GM12878 (cell line): ENCODE measurements around the gene TBCCD1. TPM values are rescaled to one million over a fixed set of nuclear protein-coding genes. Genes with fewer than 3 reads are reported as not detected.

ENCODE experiments used
- ATF3 ChIP-seq: IDR thresholded peaks from 2 replicates; pipeline ENCODE4 v1.6.1; 2011; ENCODE audit warnings: low read depth, mild to moderate bottlenecking, low read length, moderate library complexity, borderline replicate concordance; ENCODE audit errors: extremely low read depth
- BCL11A ChIP-seq: IDR thresholded peaks from 2 replicates; pipeline ENCODE4 v1.6.1; 2011; ENCODE audit warnings: low read depth, low read length
- BCLAF1 ChIP-seq: fragments of 450-650 bp; IDR thresholded peaks from 2 replicates; pipeline ENCODE4 v1.6.1; 2017; ENCODE audit warnings: antibody characterized with exemption, mild to moderate bottlenecking, moderate library complexity
- CREM ChIP-seq: IDR thresholded peaks from 2 replicates; pipeline ENCODE4 v1.6.1; 2014; ENCODE audit warnings: antibody characterized with exemption, low read depth
- CTCF ChIP-seq, 3 experiments: IDR thresholded peaks in 2 of 3; conservative IDR thresholded peaks in 1 of 3; 2 replicates each; pipeline ENCODE4 v1.5.1; 2011; ENCODE audit warnings: low read depth in 3 of 3, low read length in 3 of 3, mild to moderate bottlenecking in 3 of 3, control low read depth in 2 of 3, moderate library complexity in 2 of 3, inconsistent platforms in 1 of 3, mixed read lengths in 1 of 3; ENCODE audit not compliant: control insufficient read depth in 2 of 3, insufficient read depth in 1 of 3; ENCODE audit errors: extremely low read depth in 1 of 3
- DPF2 ChIP-seq: fragments of 450-650 bp; IDR thresholded peaks from 2 replicates; pipeline ENCODE4 v1.6.1; 2017; ENCODE audit warnings: mild to moderate bottlenecking
- ESRRA ChIP-seq: IDR thresholded peaks from 2 replicates; pipeline ENCODE4 v1.6.1; 2012; ENCODE audit warnings: mild to moderate bottlenecking, low read length, improper control_type of control experiment
- FOXM1 ChIP-seq: IDR thresholded peaks from 2 replicates; pipeline ENCODE4 v1.6.1; 2012; ENCODE audit warnings: low read depth, mild to moderate bottlenecking, inconsistent platforms, low read length, moderate library complexity
- GATAD2B ChIP-seq: fragments of 450-650 bp; conservative IDR thresholded peaks from 2 replicates; pipeline ENCODE4 v1.6.1; 2017; ENCODE audit warnings: low read depth, mild to moderate bottlenecking, moderate library complexity
- IRF4 ChIP-seq: IDR thresholded peaks from 2 replicates; pipeline ENCODE4 v1.6.1; 2011; ENCODE audit warnings: low read depth, low read length
- NFIC ChIP-seq: IDR thresholded peaks from 2 replicates; pipeline ENCODE4 v1.6.1; 2012; ENCODE audit warnings: low read depth, mild to moderate bottlenecking, inconsistent platforms, low read length, moderate library complexity
- NR2C2 ChIP-seq: IDR thresholded peaks from 2 replicates; pipeline ENCODE4 v1.6.1; 2011; ENCODE audit warnings: borderline replicate concordance, low read depth; ENCODE audit not compliant: control insufficient read depth, insufficient read length
- PAX5 ChIP-seq: IDR thresholded peaks from 2 replicates; pipeline ENCODE4 v1.6.1; 2011; ENCODE audit warnings: low read depth, low read length, borderline replicate concordance
- POLR2AphosphoS5 ChIP-seq: IDR thresholded peaks from 2 replicates; pipeline ENCODE4 v1.6.1; 2011; ENCODE audit warnings: mild to moderate bottlenecking, low read length, inconsistent platforms
- POU2F2 ChIP-seq: IDR thresholded peaks from 3 replicates; pipeline ENCODE4 v1.6.1; 2011; ENCODE audit warnings: low read depth, mild to moderate bottlenecking, low read length, borderline replicate concordance
- WRNIP1 ChIP-seq: IDR thresholded peaks from 2 replicates; pipeline ENCODE4 v1.6.1; 2011; ENCODE audit warnings: low read depth, low read length, improper control_type of control experiment, borderline replicate concordance
- YBX1 ChIP-seq: fragments of 450-650 bp; IDR thresholded peaks from 2 replicates; pipeline ENCODE4 v1.6.1; 2016; ENCODE audit warnings: antibody characterized with exemption
- ZBTB11 ChIP-seq: fragments of 450-650 bp; formaldehyde crosslinking; IDR thresholded peaks from 2 replicates; pipeline ENCODE4 v1.5.0; 2022; ENCODE audit warnings: mild to moderate bottlenecking, missing genetic modification characterization
- polyA plus RNA-seq, 11 experiments: library from polyadenylated mRNA; depleted of rRNA in 4 of 11; unstranded in 6 of 11; stranded (reverse) in 5 of 11; fragments of >200 nt; fragmentation: Nextera tagmentation in 4 of 11; fragmentation: Illumina TruSeq in 1 of 11; extraction: Ambion mirVana in 4 of 11; extraction: Trizol in 1 of 11; gene quantifications; 1 replicate in 1 of 11; 2 replicates in 10 of 11; pipeline versions ENCODE4 v1.2.1 to v1.2.3, GENCODE V29; 2011 to 2016; ENCODE audit warnings: inconsistent platforms in 2 of 11, missing spikeins in 2 of 11, low read depth in 1 of 11
- total RNA-seq, 4 experiments: library from RNA; depleted of rRNA in 3 of 4; stranded (reverse); fragments of >200 nt in 3 of 4; fragmentation: Illumina TruSeq in 1 of 4; extraction: Trizol in 1 of 4; gene quantifications; 2 replicates each; pipeline versions ENCODE4 v1.2.1 to v1.2.3, GENCODE V29; 2013 to 2021

Gene TBCCD1
- total and polyA plus RNA-seq, 10 of the 15 experiments (the other 5 are each of a cell fraction or from before 2014, with no cell fraction given), result 6.9 to 23.4 (median 14.7) TPM

- TF ChIP-seq CREM, result peak; percentile 69; the same call in 1 of the 2 replicates
- peak; percentile 69; the same call in 1 of the 2 replicates for TF ChIP-seq DPF2
- TF ChIP-seq GATAD2B, result peak; percentile 49; the same call in 1 of the 2 replicates
- peak; percentile 79 for TF ChIP-seq BCL11A
- TF ChIP-seq ESRRA, result no peak
- TF ChIP-seq BCLAF1, result no peak
- no peak for TF ChIP-seq ATF3
- no peak for TF ChIP-seq YBX1
- no peak for TF ChIP-seq POU2F2
- no peak for TF ChIP-seq WRNIP1
- TF ChIP-seq IRF4, result peak; percentile 88
- TF ChIP-seq NR2C2, result no peak
- peak; percentile 83; the same call in 1 of the 2 replicates for TF ChIP-seq PAX5
- TF ChIP-seq FOXM1, result peak; percentile 76; the same call in 1 of the 2 replicates
- no peak for TF ChIP-seq ZBTB11 (CRISPR knock-in tag)
- TF ChIP-seq POLR2AphosphoS5, result no peak
- peak; percentile 57; the same call in 1 of the 2 replicates for TF ChIP-seq NFIC
- TF ChIP-seq CTCF (IDR thresholded peaks at IDR 0.05 in 2 of 3, conservative IDR thresholded peaks at IDR 0.05 in 1 of 3; ENCODE audit: control insufficient read depth in 2 of 3, extremely low read depth in 1 of 3, insufficient read depth in 1 of 3, low read depth in 3 of 3, low read length in 3 of 3), result peak in 2 of 3 experiments; percentile 5 to 17; a peak in 2 of 6 replicates
Measured at GRCh38 chr3:186510374-186511079, 56.6 kb downstream of the TBCCD1 start (continued).
